Measurements from ENCODE around the gene RARG.

The RARG gene

GRCh38 chr12:53211476-53212381 lies 20.3 kb downstream of the RARG start:
- TF ChIP-seq CTCF (IDR thresholded peaks at IDR 0.05; ENCODE audit: control insufficient read depth, insufficient read depth, low read depth, low read length, missing control alignments), result peak; percentile 32
- no peak overlapping the region for H3K4me3 ChIP-seq (ENCODE audit: control insufficient read depth, low read depth, low read length)
- DNase-seq (ENCODE audit: low read depth), result no peak

GRCh38 chr12:53210843-53211242 lies 21.2 kb downstream of the RARG start:
- TF ChIP-seq CTCF (IDR thresholded peaks at IDR 0.05; ENCODE audit: control insufficient read depth, insufficient read depth, low read depth, low read length, missing control alignments), result no peak
- DNase-seq (ENCODE audit: low read depth), result no peak
- no peak overlapping the region for H3K4me3 ChIP-seq (ENCODE audit: control insufficient read depth, low read depth, low read length)

- no peak overlapping the region for H3K4me3 ChIP-seq (ENCODE audit: control insufficient read depth, low read depth, low read length)
- no peak for DNase-seq (ENCODE audit: low read depth)
- TF ChIP-seq CTCF (IDR thresholded peaks at IDR 0.05; ENCODE audit: control insufficient read depth, insufficient read depth, low read depth, low read length, missing control alignments), result no peak
These were observed 23.0 kb downstream of the RARG start for GRCh38 chr12:53208877-53209463.

- H3K4me3 ChIP-seq (ENCODE audit: control insufficient read depth, low read depth, low read length), result no peak overlapping the region
- no peak for TF ChIP-seq CTCF (IDR thresholded peaks at IDR 0.05; ENCODE audit: control insufficient read depth, insufficient read depth, low read depth, low read length, missing control alignments)
- DNase-seq (ENCODE audit: low read depth), result no peak
These were observed 23.6 kb downstream of the RARG start for GRCh38 chr12:53208435-53208834.

GRCh38 chr12:53207042-53207441 lies 25.0 kb downstream of the RARG start, which contains the start of gene ITGB7:
Gene ITGB7 (minus strand): TSS chr12:53207251. CDS start chr12:53200443, 6,808 bp downstream.
- DNase-seq (ENCODE audit: low read depth), result no peak

More at GRCh38 chr12:53207042-53207441, 25.0 kb downstream of the RARG start, which contains the start of gene ITGB7:
- H3K4me3 ChIP-seq (ENCODE audit: control insufficient read depth, low read depth, low read length), result no peak within 1 kb of the TSS
- TF ChIP-seq CTCF (IDR thresholded peaks at IDR 0.05; ENCODE audit: control insufficient read depth, insufficient read depth, low read depth, low read length, missing control alignments), result no peak

All from AG09309 (cell line).